ENCODE data around the gene UBALD1. TPM values are rescaled to one million over a fixed set of nuclear protein-coding genes. Genes with fewer than 3 reads are reported as not detected.

UBALD1 gene
- total RNA-seq, 2 donors from 2014 or later = 46.8 to 49.6 TPM

GRCh38 chr16:4609200-4610010 is 5.3 kb downstream of the UBALD1 start:
- Mint-ChIP-seq H3K27me3 (ENCODE audit: insufficient read depth) (no peaks in the 10 kb centered on the region), H3K4me3 (no peak overlapping the region), H3K36me3 (ENCODE audit: low read depth) (peaks cover 7% of the 10 kb centered on the region), H3K4me1 (peaks cover 10% of the 10 kb centered on the region), H3K9me3 (no peaks in the 10 kb centered on the region), H3K27ac (no peak overlapping the region)
- H3K9ac ChIP-seq (ENCODE audit: extremely low read depth, low read length, poor library complexity, severe bottlenecking) = no peak overlapping the region
- H3K27me3 ChIP-seq (ENCODE audit: control insufficient read depth, insufficient read depth, low read length, poor library complexity, severe bottlenecking) = no peaks in the 10 kb centered on the region
- peaks cover 8% of the 10 kb centered on the region for H3K36me3 ChIP-seq (ENCODE audit: control insufficient read depth, insufficient read depth, low read length)
- no peak overlapping the region for H3K4me3 ChIP-seq (ENCODE audit: low read length)
- peak; percentile 48 for DNase-seq
- peaks cover 7% of the 10 kb centered on the region for H3K4me1 ChIP-seq (ENCODE audit: control insufficient read depth, insufficient read depth, low read length)
- 92 to 97% methylated on average over 23 to 45 of the region's 45 CpGs for WGBS, 2 experiments (ENCODE audit: insufficient coverage in 1 of 2, insufficient read length in 1 of 2)
- H3K27ac ChIP-seq (ENCODE audit: low read depth, low read length) = no peak overlapping the region
- TF ChIP-seq, protein P1, sequence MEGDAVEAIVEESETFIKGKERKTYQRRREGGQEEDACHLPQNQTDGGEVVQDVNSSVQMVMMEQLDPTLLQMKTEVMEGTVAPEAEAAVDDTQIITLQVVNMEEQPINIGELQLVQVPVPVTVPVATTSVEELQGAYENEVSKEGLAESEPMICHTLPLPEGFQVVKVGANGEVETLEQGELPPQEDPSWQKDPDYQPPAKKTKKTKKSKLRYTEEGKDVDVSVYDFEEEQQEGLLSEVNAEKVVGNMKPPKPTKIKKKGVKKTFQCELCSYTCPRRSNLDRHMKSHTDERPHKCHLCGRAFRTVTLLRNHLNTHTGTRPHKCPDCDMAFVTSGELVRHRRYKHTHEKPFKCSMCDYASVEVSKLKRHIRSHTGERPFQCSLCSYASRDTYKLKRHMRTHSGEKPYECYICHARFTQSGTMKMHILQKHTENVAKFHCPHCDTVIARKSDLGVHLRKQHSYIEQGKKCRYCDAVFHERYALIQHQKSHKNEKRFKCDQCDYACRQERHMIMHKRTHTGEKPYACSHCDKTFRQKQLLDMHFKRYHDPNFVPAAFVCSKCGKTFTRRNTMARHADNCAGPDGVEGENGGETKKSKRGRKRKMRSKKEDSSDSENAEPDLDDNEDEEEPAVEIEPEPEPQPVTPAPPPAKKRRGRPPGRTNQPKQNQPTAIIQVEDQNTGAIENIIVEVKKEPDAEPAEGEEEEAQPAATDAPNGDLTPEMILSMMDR (conservative IDR thresholded peaks at IDR 0.05) = no peak
- H3K9me3 ChIP-seq (ENCODE audit: control insufficient read depth, low read length) = no peaks in the 10 kb centered on the region

DNA sequence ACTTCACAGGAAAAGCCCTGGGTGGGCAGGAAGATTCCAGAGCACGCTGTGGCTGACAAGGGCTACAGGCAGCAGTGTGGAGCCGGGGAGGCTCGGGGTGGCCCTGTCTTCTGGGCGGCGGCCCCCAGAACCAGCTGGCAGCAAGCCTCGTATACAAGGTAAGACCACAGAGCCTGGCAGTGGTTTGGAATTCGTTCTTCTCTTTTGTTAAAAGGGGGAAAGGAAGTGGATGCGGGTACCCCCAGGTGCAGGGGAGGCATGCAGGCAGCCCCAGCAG is 6.0 kb downstream of the UBALD1 start:
- Mint-ChIP-seq H3K36me3 (ENCODE audit: low read depth) (peaks cover 7% of the 10 kb centered on the region), H3K9me3 (no peaks in the 10 kb centered on the region), H3K4me3 (no peak overlapping the region), H3K27me3 (ENCODE audit: insufficient read depth) (no peaks in the 10 kb centered on the region), H3K4me1 (peaks cover 10% of the 10 kb centered on the region), H3K27ac (peak overlapping the region; percentile 66)
- Histone ChIP-seq H3K9ac (ENCODE audit: extremely low read depth, low read length, poor library complexity, severe bottlenecking) (no peak overlapping the region), H3K36me3 (ENCODE audit: control insufficient read depth, insufficient read depth, low read length) (peaks cover 8% of the 10 kb centered on the region), H3K9me3 (ENCODE audit: control insufficient read depth, low read length) (no peaks in the 10 kb centered on the region), H3K27me3 (ENCODE audit: control insufficient read depth, insufficient read depth, low read length, poor library complexity, severe bottlenecking) (no peaks in the 10 kb centered on the region), H3K4me1 (ENCODE audit: control insufficient read depth, insufficient read depth, low read length) (peaks cover 7% of the 10 kb centered on the region), H3K27ac (ENCODE audit: low read depth, low read length) (no peak overlapping the region), H3K4me3 (ENCODE audit: low read length) (no peak overlapping the region)
- no peak for DNase-seq
- WGBS, 2 experiments (ENCODE audit: insufficient coverage in 1 of 2, insufficient read length in 1 of 2) = 92 to 100% methylated on average over 2 to 8 of the region's 8 CpGs
- TF ChIP-seq, protein P1 (conservative IDR thresholded peaks at IDR 0.05) = no peak

- Mint-ChIP-seq H3K4me1 (peaks cover 7% of the 10 kb centered on the region), H3K36me3 (ENCODE audit: low read depth) (peaks cover 7% of the 10 kb centered on the region), H3K9me3 (no peaks in the 10 kb centered on the region), H3K27ac (peak overlapping the region; percentile 66), H3K4me3 (no peak overlapping the region), H3K27me3 (ENCODE audit: insufficient read depth) (no peaks in the 10 kb centered on the region)
- Histone ChIP-seq H3K27ac (ENCODE audit: low read depth, low read length) (no peak overlapping the region), H3K9me3 (ENCODE audit: control insufficient read depth, low read length) (no peaks in the 10 kb centered on the region), H3K9ac (ENCODE audit: extremely low read depth, low read length, poor library complexity, severe bottlenecking) (no peak overlapping the region), H3K4me1 (ENCODE audit: control insufficient read depth, insufficient read depth, low read length) (peaks cover 5% of the 10 kb centered on the region), H3K27me3 (ENCODE audit: control insufficient read depth, insufficient read depth, low read length, poor library complexity, severe bottlenecking) (no peaks in the 10 kb centered on the region), H3K4me3 (ENCODE audit: low read length) (no peak overlapping the region), H3K36me3 (ENCODE audit: control insufficient read depth, insufficient read depth, low read length) (peaks cover 8% of the 10 kb centered on the region)
- WGBS, 2 experiments (ENCODE audit: insufficient coverage in 1 of 2, insufficient read length in 1 of 2) = 93 to 94% methylated on average over 19 to 22 of the region's 22 CpGs
- peak; percentile 53 for DNase-seq
- TF ChIP-seq, protein P1 (conservative IDR thresholded peaks at IDR 0.05) = no peak
These were observed 6.6 kb downstream of the UBALD1 start for GRCh38 chr16:4607841-4608703.

Measured in endodermal cell (in vitro differentiated cells).